ENCODE results near the gene SND1.

GRCh38 chr7:128059143-128059988 is 407.4 kb downstream of the SND1 start:
- no peak for TF ChIP-seq POLR2A (IDR thresholded peaks at IDR 0.05; ENCODE audit: low read length)
- no peak for TF ChIP-seq GATA1 (IDR thresholded peaks at IDR 0.05; ENCODE audit: low read depth, low read length)

Data from erythroblast (primary cell).